CD4-positive, alpha-beta T cell (primary cell): ENCODE measurements around the gene ASB6. TPM values are rescaled to one million over a fixed set of nuclear protein-coding genes. Genes with fewer than 3 reads are reported as not detected.

Source experiments
- ATAC-seq: fragments of 200-7000 bp; cut with Tn5 transposase; one replicate; pipeline ENCODE4 v1.10.0; 2022; ENCODE audit warnings: mild to moderate bottlenecking; ENCODE audit not compliant: poor library complexity
- CTCF ChIA-PET: fragments of 350-600 bp; sonication (Branson Sonifier 250); formaldehyde crosslinking; loops from one replicate; lab custom pipeline; 2021; ENCODE audit warnings: antibody characterized with exemption, inconsistent platforms; lab: Charles Lee
- POLR2A ChIA-PET: fragments of 350-600 bp; sonication (Branson Sonifier 250); formaldehyde crosslinking; loops from one replicate; lab custom pipeline; 2021; ENCODE audit warnings: antibody characterized with exemption, inconsistent platforms; lab: Charles Lee
- DNase-seq, 14 experiments: peaks; one replicate each; pipeline ENCODE4 v3.0.0-alpha.2; 2013 to 2020; ENCODE audit warnings: mixed read lengths in 2 of 14
- H3K27ac ChIP-seq, 2 donors: one replicate each; pipeline versions ENCODE4 v1.5.1 to v1.7.0; 2013; ENCODE audit warnings: low read length in 2 of 2, low read depth in 1 of 2, mild to moderate bottlenecking in 1 of 2
- H3K27me3 ChIP-seq, 2 experiments: 1 replicate in 1 of 2; 2 replicates in 1 of 2; pipeline versions ENCODE4 v1.6.1 to v1.7.0; 2013; ENCODE audit warnings: low read length in 2 of 2, control low read depth in 1 of 2, mild to moderate bottlenecking in 1 of 2, moderate library complexity in 1 of 2; ENCODE audit not compliant: insufficient read depth in 2 of 2, control insufficient read depth in 1 of 2
- H3K36me3 ChIP-seq: one replicate; pipeline ENCODE4 v1.6.1; 2013; ENCODE audit warnings: low read length, control low read depth; ENCODE audit not compliant: insufficient read depth
- H3K4me1 ChIP-seq: one replicate; pipeline ENCODE4 v1.6.1; 2013; ENCODE audit warnings: low read length, control low read depth; ENCODE audit not compliant: insufficient read depth
- H3K4me3 ChIP-seq: one replicate; pipeline ENCODE4 v1.5.1; 2013; ENCODE audit warnings: mild to moderate bottlenecking, low read length, moderate library complexity
- H3K9me3 ChIP-seq, 2 experiments: 1 replicate in 1 of 2; 2 replicates in 1 of 2; pipeline versions ENCODE4 v1.6.1 to v1.7.0; 2013; ENCODE audit warnings: low read length in 2 of 2, mild to moderate bottlenecking in 2 of 2, control low read depth in 1 of 2, moderate library complexity in 1 of 2; ENCODE audit not compliant: control insufficient read depth in 1 of 2, insufficient read depth in 1 of 2
- H3K27ac Mint-ChIP-seq: one replicate; pipeline ENCODE4 v1.8.0; 2020; ENCODE audit warnings: mixed read lengths
- H3K27me3 Mint-ChIP-seq: one replicate; pipeline ENCODE4 v1.8.0; 2021; ENCODE audit warnings: mixed read lengths
- H3K36me3 Mint-ChIP-seq: one replicate; pipeline ENCODE4 v1.8.0; 2021; ENCODE audit warnings: low read depth, mixed read lengths
- H3K4me1 Mint-ChIP-seq: one replicate; pipeline ENCODE4 v1.8.0; 2021; ENCODE audit warnings: low read depth, mixed read lengths
- H3K4me3 Mint-ChIP-seq: one replicate; pipeline ENCODE4 v1.8.0; 2020; ENCODE audit warnings: mild to moderate bottlenecking, mixed read lengths
- H3K9me3 Mint-ChIP-seq: one replicate; pipeline ENCODE4 v1.8.0; 2020; ENCODE audit warnings: mixed read lengths
- intact Hi-C, 2 experiments: fragments of 100-400 bp; cut with DNase I in 1 of 2; cut with micrococcal nuclease in 1 of 2; formaldehyde crosslinking; loops; one replicate each; pipeline versions ENCODE4 v1.15.1 to v1.9.0; 2023 to 2025; cut with DNase I, micrococcal nuclease
- total RNA-seq, 174 experiments: library from RNA in 2 of 174; stranded (reverse) in 2 of 174; gene quantifications; one replicate each; pipeline ENCODE4 v1.2.3 and lab custom pipeline; 2021 to 2026
- TF ChIP-seq, protein P1 (sequence below): fragments of 200-600 bp; IDR thresholded peaks from one replicate; pipeline ENCODE4 v1.8.0; 2022; ENCODE audit warnings: antibody characterized with exemption, mild to moderate bottlenecking

Gene ASB6
- total RNA-seq, 2 experiments from 2014 or later, result 28.5 to 29.3 TPM

DNA sequence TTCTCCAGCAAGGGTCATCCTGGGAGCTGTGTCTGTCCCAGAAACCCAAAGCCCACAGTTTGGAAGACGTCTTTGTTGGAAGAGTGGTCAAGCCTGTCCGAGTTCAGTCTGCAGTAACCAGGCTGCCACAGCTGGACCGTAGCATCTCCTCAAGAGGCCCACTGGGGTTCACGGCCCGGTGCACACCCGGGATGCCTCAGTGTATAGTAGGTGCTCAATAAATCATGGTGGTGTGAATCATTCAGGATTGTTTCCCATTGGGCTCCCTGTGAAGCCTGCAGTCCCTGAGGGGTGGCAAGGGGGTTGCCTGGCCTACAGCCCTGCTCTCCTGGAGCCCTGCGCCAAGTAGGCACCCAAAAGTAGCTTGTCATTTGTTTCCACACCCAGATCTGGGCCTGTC lies 13.2 kb upstream of the ASB6 start:
- Histone ChIP-seq H3K36me3 (no peaks in the 10 kb centered on the region), H3K4me1 (no peaks in the 10 kb centered on the region), H3K27me3 (no peaks in the 10 kb centered on the region), H3K9me3 (no peaks in the 10 kb centered on the region), H3K27ac (no peak overlapping the region), H3K4me3 (no peak overlapping the region)
- Mint-ChIP-seq H3K4me3 (no peak overlapping the region), H3K9me3 (no peaks in the 10 kb centered on the region), H3K27me3 (no peaks in the 10 kb centered on the region), H3K36me3 (no peaks in the 10 kb centered on the region), H3K4me1 (no peaks in the 10 kb centered on the region), H3K27ac (no peak overlapping the region)
- CTCF ChIA-PET, result no interaction called here
- TF ChIP-seq, protein P1, sequence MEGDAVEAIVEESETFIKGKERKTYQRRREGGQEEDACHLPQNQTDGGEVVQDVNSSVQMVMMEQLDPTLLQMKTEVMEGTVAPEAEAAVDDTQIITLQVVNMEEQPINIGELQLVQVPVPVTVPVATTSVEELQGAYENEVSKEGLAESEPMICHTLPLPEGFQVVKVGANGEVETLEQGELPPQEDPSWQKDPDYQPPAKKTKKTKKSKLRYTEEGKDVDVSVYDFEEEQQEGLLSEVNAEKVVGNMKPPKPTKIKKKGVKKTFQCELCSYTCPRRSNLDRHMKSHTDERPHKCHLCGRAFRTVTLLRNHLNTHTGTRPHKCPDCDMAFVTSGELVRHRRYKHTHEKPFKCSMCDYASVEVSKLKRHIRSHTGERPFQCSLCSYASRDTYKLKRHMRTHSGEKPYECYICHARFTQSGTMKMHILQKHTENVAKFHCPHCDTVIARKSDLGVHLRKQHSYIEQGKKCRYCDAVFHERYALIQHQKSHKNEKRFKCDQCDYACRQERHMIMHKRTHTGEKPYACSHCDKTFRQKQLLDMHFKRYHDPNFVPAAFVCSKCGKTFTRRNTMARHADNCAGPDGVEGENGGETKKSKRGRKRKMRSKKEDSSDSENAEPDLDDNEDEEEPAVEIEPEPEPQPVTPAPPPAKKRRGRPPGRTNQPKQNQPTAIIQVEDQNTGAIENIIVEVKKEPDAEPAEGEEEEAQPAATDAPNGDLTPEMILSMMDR, result no peak
- DNase-seq, result no peak
- intact Hi-C loops, result no loop called here
- no peak for ATAC-seq
- POLR2A ChIA-PET, result no interaction called here

DNA sequence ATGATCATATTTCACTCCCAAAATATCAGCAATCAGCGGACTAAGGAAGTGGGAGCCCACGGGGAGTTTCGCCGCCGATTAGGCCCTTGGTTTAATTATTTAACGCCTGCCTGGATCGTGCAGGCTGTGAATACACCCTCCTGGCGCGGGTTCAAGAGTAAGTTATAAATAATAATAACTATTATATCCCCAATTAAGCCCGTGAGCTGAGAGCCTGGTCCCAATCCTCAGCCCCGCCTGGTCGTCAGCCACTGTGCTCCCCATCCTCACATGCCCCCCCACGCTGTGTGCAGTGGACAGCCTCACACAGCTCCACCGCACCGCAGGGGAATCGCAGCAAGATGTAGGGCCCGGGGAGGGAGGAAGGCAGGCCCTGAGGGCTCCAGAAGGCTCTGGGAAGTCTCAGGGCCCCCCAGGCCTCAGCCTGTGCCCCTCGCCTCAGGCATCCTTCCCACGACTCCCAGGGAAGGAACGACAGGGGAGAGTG lies 12.6 kb upstream of the ASB6 start:
- intact Hi-C loops, result no loop called here
- Mint-ChIP-seq H3K4me3 (no peak overlapping the region), H3K36me3 (no peaks in the 10 kb centered on the region), H3K27ac (no peak overlapping the region), H3K27me3 (no peaks in the 10 kb centered on the region), H3K4me1 (no peaks in the 10 kb centered on the region), H3K9me3 (no peaks in the 10 kb centered on the region)
- ChIA-PET CTCF (no interaction called here), POLR2A (no interaction called here)
- no peaks in the 10 kb centered on the region for H3K4me1 ChIP-seq
- TF ChIP-seq, protein P1, result no peak
- no peak overlapping the region for H3K27ac ChIP-seq
- no peaks in the 10 kb centered on the region for H3K9me3 ChIP-seq
- no peak for ATAC-seq
- H3K27me3 ChIP-seq, result no peaks in the 10 kb centered on the region
- DNase-seq, result no peak
- no peaks in the 10 kb centered on the region for H3K36me3 ChIP-seq
- no peak overlapping the region for H3K4me3 ChIP-seq

- H3K27me3 Mint-ChIP-seq, result no peaks in the 10 kb centered on the region
- TF ChIP-seq, protein P1, result no peak
- no peak overlapping the region for H3K4me3 Mint-ChIP-seq
- no peaks in the 10 kb centered on the region for H3K9me3 Mint-ChIP-seq
- no peak overlapping the region for H3K4me3 ChIP-seq
- POLR2A ChIA-PET, result no interaction called here
- no peak overlapping the region for H3K27ac Mint-ChIP-seq
- no peaks in the 10 kb centered on the region for H3K4me1 Mint-ChIP-seq
- intact Hi-C loops, result no loop called here
- ATAC-seq (no peak), DNase-seq (no peak)
- no peaks in the 10 kb centered on the region for H3K9me3 ChIP-seq
- H3K27me3 ChIP-seq, result no peaks in the 10 kb centered on the region
- H3K36me3 ChIP-seq, result no peaks in the 10 kb centered on the region
- CTCF ChIA-PET, result no interaction called here
- H3K36me3 Mint-ChIP-seq, result no peaks in the 10 kb centered on the region
- no peaks in the 10 kb centered on the region for H3K4me1 ChIP-seq
- H3K27ac ChIP-seq, result no peak overlapping the region
Observed at GRCh38 chr9:129653823-129654553, 12.0 kb upstream of the ASB6 start.
